Measurements from ENCODE around the gene RNF217. TPM values are rescaled to one million over a fixed set of nuclear protein-coding genes. Genes with fewer than 3 reads are reported as not detected.

RNF217 gene
- total and polyA plus RNA-seq, 2 donors from 2014 or later, result 3.1 to 18.7 TPM

DNA sequence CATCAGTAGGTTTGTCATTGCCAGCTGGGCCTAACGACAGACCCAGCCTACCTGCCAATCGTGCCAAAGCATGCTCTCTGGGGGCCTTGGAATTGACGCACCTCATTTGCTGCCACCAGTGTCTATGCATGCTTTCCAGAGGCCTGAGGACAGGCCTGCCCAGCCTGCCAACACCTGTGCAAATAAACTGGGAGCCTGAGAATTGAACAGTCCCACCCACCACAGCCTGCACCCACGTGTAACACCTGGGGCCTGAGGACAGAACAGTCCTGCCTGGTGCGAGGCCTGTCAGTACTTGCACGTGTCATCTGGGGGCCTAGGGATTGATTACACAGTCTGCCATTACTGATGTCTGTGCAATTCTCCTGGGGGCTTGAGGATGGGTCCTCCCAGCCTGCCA lies 6.2 kb upstream of the RNF217 start:
- TF ChIP-seq, protein P1, sequence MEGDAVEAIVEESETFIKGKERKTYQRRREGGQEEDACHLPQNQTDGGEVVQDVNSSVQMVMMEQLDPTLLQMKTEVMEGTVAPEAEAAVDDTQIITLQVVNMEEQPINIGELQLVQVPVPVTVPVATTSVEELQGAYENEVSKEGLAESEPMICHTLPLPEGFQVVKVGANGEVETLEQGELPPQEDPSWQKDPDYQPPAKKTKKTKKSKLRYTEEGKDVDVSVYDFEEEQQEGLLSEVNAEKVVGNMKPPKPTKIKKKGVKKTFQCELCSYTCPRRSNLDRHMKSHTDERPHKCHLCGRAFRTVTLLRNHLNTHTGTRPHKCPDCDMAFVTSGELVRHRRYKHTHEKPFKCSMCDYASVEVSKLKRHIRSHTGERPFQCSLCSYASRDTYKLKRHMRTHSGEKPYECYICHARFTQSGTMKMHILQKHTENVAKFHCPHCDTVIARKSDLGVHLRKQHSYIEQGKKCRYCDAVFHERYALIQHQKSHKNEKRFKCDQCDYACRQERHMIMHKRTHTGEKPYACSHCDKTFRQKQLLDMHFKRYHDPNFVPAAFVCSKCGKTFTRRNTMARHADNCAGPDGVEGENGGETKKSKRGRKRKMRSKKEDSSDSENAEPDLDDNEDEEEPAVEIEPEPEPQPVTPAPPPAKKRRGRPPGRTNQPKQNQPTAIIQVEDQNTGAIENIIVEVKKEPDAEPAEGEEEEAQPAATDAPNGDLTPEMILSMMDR (IDR thresholded peaks at IDR 0.05; ENCODE audit: borderline replicate concordance, extremely low read depth, insufficient read depth), result no peak
- no peaks in the 10 kb centered on the region for H3K9me3 ChIP-seq (ENCODE audit: control insufficient read depth in 2 of 3, insufficient read depth in 1 of 3, low read length in 3 of 3)

DNA sequence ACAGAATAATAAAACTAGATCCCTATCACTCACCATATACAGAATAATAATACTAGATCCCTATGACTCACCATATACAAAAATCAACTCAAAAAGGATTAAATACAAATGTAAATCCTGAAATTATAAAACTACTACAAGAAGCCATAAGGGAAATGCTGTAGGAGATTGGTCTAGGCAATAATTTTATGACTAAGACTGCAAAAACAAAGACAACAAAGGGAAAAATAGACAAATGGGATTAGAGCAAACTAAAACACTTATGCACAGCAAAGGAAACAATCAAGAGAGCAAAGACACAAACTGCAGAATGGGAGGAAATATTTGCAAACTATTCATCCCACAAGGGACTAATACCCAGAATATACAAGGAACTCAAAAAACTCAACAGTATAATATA lies 4.1 kb upstream of the RNF217 start:
- H3K9me3 ChIP-seq (ENCODE audit: control insufficient read depth in 2 of 3, insufficient read depth in 1 of 3, low read length in 3 of 3), result no peaks in the 10 kb centered on the region
- intact Hi-C loops (cut with DNase I), result no loop called here
- TF ChIP-seq, protein P1 (IDR thresholded peaks at IDR 0.05; ENCODE audit: borderline replicate concordance, extremely low read depth, insufficient read depth), result no peak
- no peaks in the 10 kb centered on the region for H3K27me3 ChIP-seq (ENCODE audit: control insufficient read depth, insufficient read depth, low read length)
- FAIRE-seq (no peak), DNase-seq (no peak)
- no peak overlapping the region for H3K9ac ChIP-seq (ENCODE audit: low read length in 3 of 3)
- H3K4me1 ChIP-seq (ENCODE audit: control insufficient read depth in 2 of 3, insufficient read depth in 2 of 3, low read depth in 1 of 3, low read length in 3 of 3), result peaks cover 0 to 4% (median 0%) of the 10 kb centered on the region in 3 donors
- no peak overlapping the region for H3K27ac ChIP-seq (ENCODE audit: low read depth in 2 of 2, low read length in 2 of 2)
- H3K4me3 ChIP-seq (ENCODE audit: low read length in 3 of 3), result no peak overlapping the region
- H3K36me3 ChIP-seq (ENCODE audit: control insufficient read depth in 2 of 3, insufficient read depth in 3 of 3, low read length in 3 of 3), result no peaks in the 10 kb centered on the region

More for the DNA sequence above, 6.2 kb upstream of the RNF217 start:
- intact Hi-C loops (cut with DNase I), result no loop called here
- H3K4me1 ChIP-seq (ENCODE audit: control insufficient read depth in 2 of 3, insufficient read depth in 2 of 3, low read depth in 1 of 3, low read length in 3 of 3), result no peaks in the 10 kb centered on the region
- DNase-seq, result no peak
- H3K9ac ChIP-seq (ENCODE audit: low read length in 3 of 3), result no peak overlapping the region
- H3K4me3 ChIP-seq (ENCODE audit: low read length in 3 of 3), result no peak overlapping the region
- no peak for FAIRE-seq
- no peaks in the 10 kb centered on the region for H3K36me3 ChIP-seq (ENCODE audit: control insufficient read depth in 2 of 3, insufficient read depth in 3 of 3, low read length in 3 of 3)
- H3K27me3 ChIP-seq (ENCODE audit: control insufficient read depth, insufficient read depth, low read length), result no peaks in the 10 kb centered on the region
- H3K27ac ChIP-seq (ENCODE audit: low read depth in 2 of 2, low read length in 2 of 2), result no peak overlapping the region

- TF ChIP-seq, protein P1 (IDR thresholded peaks at IDR 0.05; ENCODE audit: borderline replicate concordance, extremely low read depth, insufficient read depth), result no peak
- H3K4me1 ChIP-seq (ENCODE audit: control insufficient read depth in 2 of 3, insufficient read depth in 2 of 3, low read depth in 1 of 3, low read length in 3 of 3), result peaks cover 0 to 4% (median 0%) of the 10 kb centered on the region in 3 donors
- H3K27ac ChIP-seq (ENCODE audit: low read depth in 2 of 2, low read length in 2 of 2), result no peak overlapping the region
- H3K9ac ChIP-seq (ENCODE audit: low read length in 3 of 3), result no peak overlapping the region
- H3K4me3 ChIP-seq (ENCODE audit: low read length in 3 of 3), result no peak overlapping the region
- H3K27me3 ChIP-seq (ENCODE audit: control insufficient read depth, insufficient read depth, low read length), result no peaks in the 10 kb centered on the region
- intact Hi-C loops (cut with DNase I), result no loop called here
- DNase-seq, result no peak
- H3K36me3 ChIP-seq (ENCODE audit: control insufficient read depth in 2 of 3, insufficient read depth in 3 of 3, low read length in 3 of 3), result no peaks in the 10 kb centered on the region
- no peaks in the 10 kb centered on the region for H3K9me3 ChIP-seq (ENCODE audit: control insufficient read depth in 2 of 3, insufficient read depth in 1 of 3, low read length in 3 of 3)
- FAIRE-seq, result no peak
Observed at GRCh38 chr6:124958759-124959354, 3.4 kb upstream of the RNF217 start.

Measured in kidney (tissue), 14 donors.